ENCODE results near the gene AHSG. TPM values are rescaled to one million over a fixed set of nuclear protein-coding genes. Genes with fewer than 3 reads are reported as not detected.
"Not testable (repeated sequence)": the region's sequence is repeated elsewhere in the genome, so short reads cannot be mapped to it uniquely, and the experiment has no call there.

AHSG gene, protein sequence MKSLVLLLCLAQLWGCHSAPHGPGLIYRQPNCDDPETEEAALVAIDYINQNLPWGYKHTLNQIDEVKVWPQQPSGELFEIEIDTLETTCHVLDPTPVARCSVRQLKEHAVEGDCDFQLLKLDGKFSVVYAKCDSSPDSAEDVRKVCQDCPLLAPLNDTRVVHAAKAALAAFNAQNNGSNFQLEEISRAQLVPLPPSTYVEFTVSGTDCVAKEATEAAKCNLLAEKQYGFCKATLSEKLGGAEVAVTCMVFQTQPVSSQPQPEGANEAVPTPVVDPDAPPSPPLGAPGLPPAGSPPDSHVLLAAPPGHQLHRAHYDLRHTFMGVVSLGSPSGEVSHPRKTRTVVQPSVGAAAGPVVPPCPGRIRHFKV
- total RNA-seq (not detected), polyA plus RNA-seq (not detected), total RNA-seq (not detected)

DNA sequence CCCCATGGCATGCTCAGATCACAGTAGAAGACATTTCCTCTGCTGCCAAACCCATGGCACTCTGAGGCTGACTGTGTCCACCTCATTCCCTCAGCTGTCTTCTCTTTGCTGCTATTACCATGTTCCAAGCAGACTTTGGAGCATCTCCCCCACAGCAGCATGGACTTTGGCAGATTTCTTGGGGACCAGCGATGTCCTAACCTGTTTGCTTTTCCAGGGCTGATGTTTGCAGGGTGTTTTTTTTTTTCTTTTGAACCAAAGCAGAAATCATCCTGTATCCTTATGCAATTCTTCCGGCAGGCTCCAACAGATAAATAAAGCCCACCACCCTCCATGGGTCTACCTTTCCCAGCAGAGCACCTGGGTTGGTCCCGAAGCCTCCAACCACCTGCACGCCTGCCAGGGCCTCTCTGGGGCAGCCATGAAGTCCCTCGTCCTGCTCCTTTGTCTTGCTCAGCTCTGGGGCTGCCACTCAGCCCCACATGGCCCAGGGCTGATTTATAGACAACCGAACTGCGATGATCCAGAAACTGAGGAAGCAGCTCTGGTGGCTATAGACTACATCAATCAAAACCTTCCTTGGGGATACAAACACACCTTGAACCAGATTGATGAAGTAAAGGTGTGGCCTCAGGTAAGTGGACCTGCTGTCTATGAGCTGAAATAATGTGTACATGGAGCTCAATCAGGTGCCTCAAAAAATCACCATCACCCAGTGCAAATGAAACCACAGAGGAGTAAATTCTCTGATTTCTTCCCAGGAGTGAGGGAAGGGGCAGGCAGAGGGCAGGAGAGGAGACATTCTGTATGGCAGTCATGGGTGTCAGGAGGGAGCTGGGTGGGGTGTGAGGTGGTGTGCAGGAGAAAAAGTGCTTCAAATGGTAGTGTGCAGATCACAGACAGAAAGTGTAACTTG is at the start of gene AHSG:
TSS of gene AHSG (plus strand) at position 340 of the 916 bp plus-strand sequence. CDS start at position 422, 82 bp downstream.
- Mint-ChIP-seq H3K27ac (peak within 1 kb of the TSS in 1 of 9 donors; percentile 80), H3K4me3 (peak within 1 kb of the TSS in 1 of 10 donors; percentile 20), H3K27me3 (peaks cover 5 to 28% (median 18%) of the 10 kb centered on the region in 5 donors), H3K9me3 (peaks cover 0 to 3% (median 0%) of the 10 kb centered on the region in 11 donors), H3K36me3 (no peaks in the 10 kb centered on the region), H3K4me1 (peaks cover 14 to 30% (median 21%) of the 10 kb centered on the region in 7 donors)
- ATAC-seq = no peak
- Histone ChIP-seq H3K36me3 (ENCODE audit: control insufficient read depth in 2 of 3, insufficient read depth in 3 of 3, low read length in 3 of 3) (no peaks in the 10 kb centered on the region), H3K27ac (ENCODE audit: low read depth, low read length) (no peak within 1 kb of the TSS), H3K27me3 (ENCODE audit: control insufficient read depth in 2 of 2, insufficient read depth in 2 of 2, low read length in 2 of 2) (no peaks in the 10 kb centered on the region), H3K9me3 (ENCODE audit: control insufficient read depth in 2 of 3, low read length in 3 of 3) (no peaks in the 10 kb centered on the region), H3K4me3 (ENCODE audit: low read length) (no peak within 1 kb of the TSS), H3K4me1 (ENCODE audit: control insufficient read depth in 2 of 2, insufficient read depth in 2 of 2, low read length in 2 of 2) (peaks cover 5 to 10% of the 10 kb centered on the region in 2 donors)
- ChIA-PET POLR2A (interaction anchor here (0.6 kb wide), 2 partner anchors 189 to 757 kb away, joined by 4 to 8 read pairs; no protein-coding TSS in a partner anchor), CTCF (interaction anchor here (0.7 to 5.3 kb wide), 5 partner anchors 9 to 212 kb away, joined by 3 to 82 read pairs (median 7); no protein-coding TSS in a partner anchor)
- intact Hi-C loops (cut with micrococcal nuclease) = no loop called here
- DNase-seq = no peak

GRCh38 chr3:186564586-186564985 is 48.3 kb upstream of the AHSG start:
- Mint-ChIP-seq H3K4me1 (peaks cover 29 to 87% (median 80%) of the 10 kb centered on the region in 7 donors), H3K4me3 (peak overlapping the region in 8 of 10 donors; percentile 2 to 62 (median 40)), H3K27ac (no peak overlapping the region), H3K36me3 (peaks cover 5 to 13% (median 12%) of the 10 kb centered on the region in 5 donors), H3K9me3 (peaks cover 0 to 2% (median 0%) of the 10 kb centered on the region in 11 donors), H3K27me3 (no peaks in the 10 kb centered on the region)
- H3K36me3 ChIP-seq (ENCODE audit: control insufficient read depth in 2 of 3, insufficient read depth in 3 of 3, low read length in 3 of 3) = peaks cover 0 to 3% (median 0%) of the 10 kb centered on the region in 3 experiments
- no peaks in the 10 kb centered on the region for H3K27me3 ChIP-seq (ENCODE audit: control insufficient read depth in 2 of 2, insufficient read depth in 2 of 2, low read length in 2 of 2)
- ChIA-PET CTCF (interaction anchor here (1.6 kb wide), 1 partner anchor 24 kb away, joined by 4 read pairs; no protein-coding TSS in a partner anchor), POLR2A (no interaction called here)
- ATAC-seq = no peak
- H3K4me1 ChIP-seq (ENCODE audit: control insufficient read depth in 2 of 2, insufficient read depth in 2 of 2, low read length in 2 of 2) = peaks cover 15 to 23% of the 10 kb centered on the region in 2 donors
- no peak overlapping the region for H3K27ac ChIP-seq (ENCODE audit: low read depth, low read length)
- no peak overlapping the region for H3K4me3 ChIP-seq (ENCODE audit: low read length)
- intact Hi-C loops (cut with micrococcal nuclease) = loop anchor here in 1 of 2 donors (10.0 kb wide), 2 partner anchors 460 kb away; partner anchors contain the start of gene ETV5
- DNase-seq = no peak
- no peaks in the 10 kb centered on the region for H3K9me3 ChIP-seq (ENCODE audit: control insufficient read depth in 2 of 3, low read length in 3 of 3)

DNA sequence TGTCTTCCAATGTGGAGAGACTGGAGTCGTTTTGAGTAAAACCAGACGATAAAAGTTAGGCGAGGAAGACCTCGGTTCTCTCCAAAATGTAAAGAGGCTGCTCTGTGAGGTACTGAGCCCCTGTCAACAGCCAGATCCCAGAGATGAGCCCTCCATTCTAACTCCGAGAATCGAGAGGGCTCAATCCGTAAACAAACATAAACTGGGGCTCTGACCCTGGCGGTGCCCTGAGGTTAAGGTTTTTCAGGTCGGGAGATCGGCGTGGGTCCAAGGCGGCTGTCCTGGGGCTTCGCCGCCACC is 46.1 kb upstream of the AHSG start:
- Histone ChIP-seq H3K27me3 (ENCODE audit: control insufficient read depth in 2 of 2, insufficient read depth in 2 of 2, low read length in 2 of 2) (no peaks in the 10 kb centered on the region), H3K9me3 (ENCODE audit: control insufficient read depth in 2 of 3, low read length in 3 of 3) (no peaks in the 10 kb centered on the region), H3K4me1 (ENCODE audit: control insufficient read depth in 2 of 2, insufficient read depth in 2 of 2, low read length in 2 of 2) (peaks cover 21 to 37% of the 10 kb centered on the region in 2 donors), H3K27ac (ENCODE audit: low read depth, low read length) (peak overlapping the region; percentile 84), H3K36me3 (ENCODE audit: control insufficient read depth in 2 of 3, insufficient read depth in 3 of 3, low read length in 3 of 3) (peaks cover 0 to 6% (median 0%) of the 10 kb centered on the region in 3 experiments), H3K4me3 (ENCODE audit: low read length) (peak overlapping the region; percentile 80)
- peak overlapping the region; percentile 87 to 96 (median 95) for H3K4me3 Mint-ChIP-seq
- no peak for DNase-seq
- H3K4me1 Mint-ChIP-seq = peaks cover 27 to 83% (median 79%) of the 10 kb centered on the region in 7 donors
- peaks cover 5 to 10% (median 9%) of the 10 kb centered on the region in 5 donors for H3K36me3 Mint-ChIP-seq
- ATAC-seq = no peak
- peaks cover 0 to 4% (median 0%) of the 10 kb centered on the region in 5 donors for H3K27me3 Mint-ChIP-seq
- POLR2A ChIA-PET = interaction anchor here (0.6 to 7.8 kb wide), 7 partner anchors 9 to 980 kb away, joined by 3 to 74 read pairs (median 4); partner anchors contain the start of genes EIF4A2 and TRA2B
- CTCF ChIA-PET = no interaction called here
- peak overlapping the region; percentile 94 to 99 (median 96) for H3K27ac Mint-ChIP-seq
- intact Hi-C loops (cut with micrococcal nuclease) = loop anchor here (1.0 to 10.0 kb wide), 7 partner anchors 51 to 1284 kb away; partner anchors contain the start of gene ETV5 (in 2 of the 2)
- peaks cover 0 to 5% (median 0%) of the 10 kb centered on the region in 11 donors for H3K9me3 Mint-ChIP-seq

GRCh38 chr3:186567072-186567921 is 45.6 kb upstream of the AHSG start, which contains the start of gene TBCCD1:
TBCCD1 (minus strand) TSS chr3:186567339; CDS start chr3:186564329, 3,010 bp downstream.
- Histone ChIP-seq H3K4me1 (ENCODE audit: control insufficient read depth in 2 of 2, insufficient read depth in 2 of 2, low read length in 2 of 2) (peaks cover 25 to 39% of the 10 kb centered on the region in 2 donors), H3K27me3 (ENCODE audit: control insufficient read depth in 2 of 2, insufficient read depth in 2 of 2, low read length in 2 of 2) (no peaks in the 10 kb centered on the region), H3K9me3 (ENCODE audit: control insufficient read depth in 2 of 3, low read length in 3 of 3) (no peaks in the 10 kb centered on the region), H3K36me3 (ENCODE audit: control insufficient read depth in 2 of 3, insufficient read depth in 3 of 3, low read length in 3 of 3) (peaks cover 0 to 6% (median 0%) of the 10 kb centered on the region in 3 experiments), H3K4me3 (ENCODE audit: low read length) (peak within 1 kb of the TSS; percentile 80), H3K27ac (ENCODE audit: low read depth, low read length) (peak within 1 kb of the TSS; percentile 84)
- ATAC-seq (peak; percentile 69), DNase-seq (peak; percentile 87 to 100 (median 97))
- Mint-ChIP-seq H3K27me3 (peaks cover 0 to 4% (median 0%) of the 10 kb centered on the region in 5 donors), H3K4me3 (peak within 1 kb of the TSS; percentile 87 to 96 (median 95)), H3K36me3 (peaks cover 2 to 6% (median 4%) of the 10 kb centered on the region in 5 donors), H3K9me3 (peaks cover 0 to 5% (median 0%) of the 10 kb centered on the region in 11 donors), H3K27ac (peak within 1 kb of the TSS; percentile 94 to 99 (median 96)), H3K4me1 (peaks cover 24 to 81% (median 77%) of the 10 kb centered on the region in 7 donors)
- ChIA-PET CTCF (interaction anchor here (1.1 to 1.4 kb wide), 2 partner anchors 48 to 50 kb away, joined by 3 to 4 read pairs; no protein-coding TSS in a partner anchor), POLR2A (interaction anchor here (0.6 to 7.8 kb wide), 12 partner anchors 10 to 1607 kb away, joined by 3 to 74 read pairs (median 4); partner anchors contain the start of genes EIF4A2, RPL39L and TRA2B)
- intact Hi-C loops (cut with micrococcal nuclease) = loop anchor here (1.0 to 10.0 kb wide), 7 partner anchors 50 to 1285 kb away; partner anchors contain the start of gene ETV5 (in 2 of the 2)

DNA sequence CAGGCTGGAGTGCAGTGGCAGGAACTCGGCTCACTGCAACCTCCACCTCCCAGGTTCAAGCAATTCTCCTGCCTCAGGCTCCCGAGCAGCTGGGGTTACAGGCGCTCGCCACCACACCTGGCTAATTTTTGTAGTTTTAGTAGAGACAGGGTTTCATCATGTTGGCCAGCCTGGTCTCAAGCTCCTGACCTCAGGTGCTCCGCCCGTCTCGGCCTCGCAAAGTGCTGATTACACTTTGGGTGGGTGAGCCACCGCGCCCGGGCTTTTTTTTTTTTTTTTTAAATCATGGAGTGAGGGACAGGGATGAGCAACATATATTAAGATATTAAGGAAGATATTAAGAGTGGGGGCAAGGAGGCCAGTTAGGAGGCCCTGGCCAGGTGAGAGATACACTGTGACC is 43.5 kb upstream of the AHSG start:
- ChIA-PET CTCF (interaction anchor here (0.6 to 0.9 kb wide), 2 partner anchors 252 to 546 kb away, joined by 3 to 5 read pairs; no protein-coding TSS in a partner anchor), POLR2A (interaction anchor here (0.7 to 7.8 kb wide), 6 partner anchors 8 to 632 kb away, joined by 3 to 74 read pairs (median 16); partner anchors contain the start of genes EIF4A2 and TRA2B)
- peak overlapping the region; percentile 77 for H3K4me3 ChIP-seq (ENCODE audit: low read length)
- H3K36me3 Mint-ChIP-seq = peaks cover 0 to 12% (median 3%) of the 10 kb centered on the region in 5 donors
- not testable (repeated sequence) for H3K9me3 ChIP-seq (ENCODE audit: control insufficient read depth in 2 of 3, low read length in 3 of 3); H3K27me3 Mint-ChIP-seq; H3K36me3 ChIP-seq (ENCODE audit: control insufficient read depth in 2 of 3, insufficient read depth in 3 of 3, low read length in 3 of 3); ATAC-seq; H3K9me3 Mint-ChIP-seq; H3K27me3 ChIP-seq (ENCODE audit: control insufficient read depth in 2 of 2, insufficient read depth in 2 of 2, low read length in 2 of 2); DNase-seq
- intact Hi-C loops (cut with micrococcal nuclease) = loop anchor here (5.0 to 10.0 kb wide), 5 partner anchors 455 to 1287 kb away; partner anchors contain the start of gene ETV5 (in 2 of the 2)
- peak overlapping the region; percentile 83 to 98 (median 95) for H3K4me3 Mint-ChIP-seq
- peaks cover 25 to 33% of the 10 kb centered on the region in 2 donors for H3K4me1 ChIP-seq (ENCODE audit: control insufficient read depth in 2 of 2, insufficient read depth in 2 of 2, low read length in 2 of 2)
- peak overlapping the region; percentile 79 for H3K27ac ChIP-seq (ENCODE audit: low read depth, low read length)
- peak overlapping the region; percentile 85 to 99 (median 98) for H3K27ac Mint-ChIP-seq
- H3K4me1 Mint-ChIP-seq = peaks cover 19 to 72% (median 64%) of the 10 kb centered on the region in 7 donors
